Skeletal muscle cell (primary cell): ENCODE results near the gene PCSK1N.
"Not testable (repeated sequence)": the region's sequence is repeated elsewhere in the genome, so short reads cannot be mapped to it uniquely, and the experiment has no call there.

Experiments
- DNase-seq: peaks from one replicate; pipeline ENCODE4 v3.0.0-alpha.2; 2010; ENCODE audit warnings: low read depth
- H3K4me3 ChIP-seq: 2 replicates; pipeline ENCODE4 v1.5.1; 2011; ENCODE audit warnings: low read depth, mild to moderate bottlenecking, control low read depth, low read length, moderate library complexity

PCSK1N gene

GRCh38 chrX:48826135-48826875 is 9.1 kb downstream of the PCSK1N start, which contains the start of gene ERAS:
ERAS (plus strand) TSS chrX:48826513; CDS start chrX:48829124, 2,611 bp downstream.
- DNase-seq, result no peak
- H3K4me3 ChIP-seq, result no peak within 1 kb of the TSS

- no peak overlapping the region for H3K4me3 ChIP-seq
- no peak for DNase-seq
Observed at GRCh38 chrX:48824066-48824465, 11.3 kb downstream of the PCSK1N start.

- no peak for DNase-seq
Observed at GRCh38 chrX:48823053-48823452, 12.4 kb downstream of the PCSK1N start.

GRCh38 chrX:48819394-48819793 is 16.0 kb downstream of the PCSK1N start:
- H3K4me3 ChIP-seq, DNase-seq: not testable (repeated sequence)

More at GRCh38 chrX:48823053-48823452, 12.4 kb downstream of the PCSK1N start:
- H3K4me3 ChIP-seq, result no peak overlapping the region

- H3K4me3 ChIP-seq, result no peak overlapping the region
- no peak for DNase-seq
Observed at GRCh38 chrX:48818866-48819265, 16.5 kb downstream of the PCSK1N start.

- no peak overlapping the region for H3K4me3 ChIP-seq
- DNase-seq, result no peak
Observed at GRCh38 chrX:48818098-48818497, 17.3 kb downstream of the PCSK1N start.

- H3K4me3 ChIP-seq, result no peak overlapping the region
- no peak for DNase-seq
Observed at GRCh38 chrX:48816014-48816810, 19.2 kb downstream of the PCSK1N start.

GRCh38 chrX:48815266-48815665 is 20.1 kb downstream of the PCSK1N start:
- H3K4me3 ChIP-seq, result no peak overlapping the region
- no peak for DNase-seq

- DNase-seq, result no peak
Observed at GRCh38 chrX:48814722-48815121, 20.7 kb downstream of the PCSK1N start.

GRCh38 chrX:48813644-48814043 is 21.8 kb downstream of the PCSK1N start:
- H3K4me3 ChIP-seq, result no peak overlapping the region
- DNase-seq, result no peak

More at GRCh38 chrX:48814722-48815121, 20.7 kb downstream of the PCSK1N start:
- no peak overlapping the region for H3K4me3 ChIP-seq

- no peak overlapping the region for H3K4me3 ChIP-seq
- no peak for DNase-seq
Observed at GRCh38 chrX:48806081-48806480, 29.3 kb downstream of the PCSK1N start.

GRCh38 chrX:48802905-48803200 is 32.6 kb downstream of the PCSK1N start:
- no peak for DNase-seq
- peak overlapping the region; percentile 68 for H3K4me3 ChIP-seq

GRCh38 chrX:48802089-48802904 is 33.1 kb downstream of the PCSK1N start:
- H3K4me3 ChIP-seq, result peak overlapping the region; percentile 68
- peak; percentile 30 for DNase-seq

GRCh38 chrX:48801280-48802088 is 33.9 kb downstream of the PCSK1N start, which contains the start of gene HDAC6:
HDAC6 (plus strand) TSS chrX:48802067; CDS start chrX:48802693, 626 bp downstream.
- peak within 1 kb of the TSS; percentile 68 for H3K4me3 ChIP-seq
- peak; percentile 97 for DNase-seq

- peak overlapping the region; percentile 60 for H3K4me3 ChIP-seq
- no peak for DNase-seq
Observed at GRCh38 chrX:48800574-48801279, 34.7 kb downstream of the PCSK1N start.

GRCh38 chrX:48798318-48798717 is 37.1 kb downstream of the PCSK1N start:
- DNase-seq, result no peak
- H3K4me3 ChIP-seq, result no peak overlapping the region

GRCh38 chrX:48794911-48795515 is 40.4 kb downstream of the PCSK1N start:
- no peak overlapping the region for H3K4me3 ChIP-seq
- DNase-seq, result peak; percentile 10

- no peak overlapping the region for H3K4me3 ChIP-seq
- DNase-seq, result no peak
Observed at GRCh38 chrX:48794340-48794910, 41.0 kb downstream of the PCSK1N start.
